Keratinocyte (primary cell): ENCODE measurements around the gene SPRED2. TPM values are rescaled to one million over a fixed set of nuclear protein-coding genes. Genes with fewer than 3 reads are reported as not detected.

ENCODE experiments used
- DNase-seq: peaks from one replicate; pipeline ENCODE4 v3.0.0-alpha.2; 2011; ENCODE audit warnings: low read depth, missing footprints, low spot score
- FAIRE-seq: peaks from 2 replicates; lab custom pipeline; 2011; peaks lifted over from hg19 to GRCh38; lab: Jason Lieb, UNC
- H2AFZ ChIP-seq: 2 replicates; pipeline ENCODE4 v1.6.0; 2012; ENCODE audit warnings: low read length, control low read depth, inconsistent platforms; ENCODE audit not compliant: control insufficient read depth
- H3K27ac ChIP-seq: 2 replicates; pipeline ENCODE4 v1.5.1; 2011; ENCODE audit warnings: low read length; ENCODE audit not compliant: control insufficient read depth, insufficient read depth
- H3K27me3 ChIP-seq: 3 replicates; pipeline ENCODE4 v1.6.0; 2011; ENCODE audit warnings: low read length; ENCODE audit not compliant: control insufficient read depth, insufficient read depth; ENCODE audit errors: extremely low read depth
- H3K36me3 ChIP-seq, 2 experiments: 2 replicates in 1 of 2; 3 replicates in 1 of 2; pipeline ENCODE4 v1.5.1; 2011; ENCODE audit warnings: low read length in 2 of 2, mild to moderate bottlenecking in 1 of 2; ENCODE audit not compliant: control insufficient read depth in 2 of 2, insufficient read depth in 2 of 2; ENCODE audit errors: extremely low read depth in 1 of 2
- H3K4me1 ChIP-seq: 3 replicates; pipeline ENCODE4 v1.5.1; 2011; ENCODE audit warnings: low read length; ENCODE audit not compliant: control insufficient read depth, insufficient read depth; ENCODE audit errors: extremely low read depth
- H3K4me2 ChIP-seq: 3 replicates; pipeline ENCODE4 v1.6.0; 2011; ENCODE audit warnings: low read depth, low read length; ENCODE audit not compliant: control insufficient read depth, insufficient read depth; ENCODE audit errors: extremely low read depth
- H3K4me3 ChIP-seq, 3 experiments: fragments of 200-600 bp in 1 of 3; sonication (generic) in 1 of 3; 2 replicates in 2 of 3; 3 replicates in 1 of 3; pipeline ENCODE4 v1.5.1; 2011 to 2016; ENCODE audit warnings: low read length in 3 of 3, mild to moderate bottlenecking in 3 of 3, control low read depth in 2 of 3, inconsistent platforms in 1 of 3, low read depth in 1 of 3, mixed read lengths in 1 of 3, mixed run types in 1 of 3, moderate library complexity in 1 of 3; ENCODE audit not compliant: control insufficient read depth in 2 of 3, insufficient read depth in 2 of 3; ENCODE audit errors: extremely low read depth in 1 of 3
- H3K79me2 ChIP-seq: 2 replicates; pipeline ENCODE4 v1.6.0; 2012; ENCODE audit warnings: low read length; ENCODE audit not compliant: control insufficient read depth, insufficient read depth
- H3K9ac ChIP-seq: 3 replicates; pipeline ENCODE4 v1.6.0; 2011; ENCODE audit warnings: low read length; ENCODE audit not compliant: control insufficient read depth, insufficient read depth; ENCODE audit errors: extremely low read depth
- H3K9me1 ChIP-seq: 3 replicates; pipeline ENCODE4 v1.6.0; 2011; ENCODE audit warnings: low read length; ENCODE audit not compliant: control insufficient read depth, insufficient read depth; ENCODE audit errors: extremely low read depth
- H3K9me3 ChIP-seq: 2 replicates; pipeline ENCODE4 v1.5.1; 2012; ENCODE audit warnings: low read depth, low read length; ENCODE audit not compliant: control insufficient read depth
- H4K20me1 ChIP-seq: 3 replicates; pipeline ENCODE4 v1.6.0; 2011; ENCODE audit warnings: low read length; ENCODE audit not compliant: control insufficient read depth, insufficient read depth; ENCODE audit errors: extremely low read depth
- EZH2 ChIP-seq: IDR thresholded peaks from one replicate; pipeline ENCODE4 v1.6.1; 2012; ENCODE audit warnings: inconsistent platforms, mild to moderate bottlenecking, low read length, moderate library complexity
- dilution Hi-C: fragments of 300-500 bp; cut with MboI; formaldehyde crosslinking; loops from one replicate; pipeline ENCODE4 v1.7.0; 2020; ENCODE audit warnings: low sequenced_read_pairs; ENCODE audit not compliant: extremely low pct_ligation_motif_present
- polyA plus RNA-seq, 5 experiments: library from polyadenylated mRNA; depleted of rRNA in 3 of 5; stranded (reverse) in 3 of 5; stranded (forward) in 1 of 5; unstranded in 1 of 5; fragments of >200 nt; gene quantifications; 1 replicate in 1 of 5; 2 replicates in 3 of 5; 3 replicates in 1 of 5; pipeline versions ENCODE4 v1.2.1 to v1.2.3, GENCODE V29; 2011 to 2012; ENCODE audit warnings: missing spikeins in 2 of 5, low read depth in 1 of 5, low replicate concordance in 1 of 5
- TF ChIP-seq, protein P1 (sequence below), 3 experiments: IDR thresholded peaks in 1 of 3; conservative IDR thresholded peaks in 1 of 3; optimal IDR thresholded peaks in 1 of 3; 2 replicates in 2 of 3; 3 replicates in 1 of 3; pipeline versions ENCODE3 to v1.5.1; 2011; ENCODE audit warnings: low read length in 3 of 3, mild to moderate bottlenecking in 3 of 3, moderate library complexity in 2 of 3, control low read depth in 1 of 3, inconsistent platforms in 1 of 3; ENCODE audit not compliant: insufficient read depth in 2 of 3; ENCODE audit errors: extremely low read depth in 1 of 3

The SPRED2 gene
- polyA plus RNA-seq, 1 donor (not counting 4 experiments of a cell fraction or from before 2014, with no cell fraction given): 26.8 TPM

DNA sequence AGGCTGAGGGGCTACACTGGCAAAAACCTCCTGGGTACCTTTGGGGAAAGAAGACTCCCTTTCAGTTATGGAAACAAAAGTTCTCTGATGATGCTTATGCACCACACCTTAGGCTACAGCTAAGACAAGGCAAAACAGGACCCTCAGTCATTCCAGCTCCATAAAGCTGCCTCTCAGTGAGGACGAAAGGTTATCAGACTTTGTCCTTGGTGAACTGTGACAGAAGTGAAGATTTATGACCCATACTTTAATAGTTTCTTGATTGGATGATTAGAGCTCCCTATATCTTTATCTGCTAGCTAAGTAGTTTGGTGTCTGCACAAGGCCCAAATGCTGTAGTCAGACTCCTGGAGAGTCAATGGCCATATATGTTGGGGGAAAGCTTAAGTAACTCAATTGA is 40.6 kb upstream of the SPRED2 start:
- no peaks in the 10 kb centered on the region for H3K27me3 ChIP-seq
- dilution Hi-C loops: no loop called here
- no peak overlapping the region for H3K27ac ChIP-seq
- no peak overlapping the region for H3K4me3 ChIP-seq
- H3K4me1 ChIP-seq: no peaks in the 10 kb centered on the region
- no peaks in the 10 kb centered on the region for H3K9me1 ChIP-seq
- TF ChIP-seq, protein P1, sequence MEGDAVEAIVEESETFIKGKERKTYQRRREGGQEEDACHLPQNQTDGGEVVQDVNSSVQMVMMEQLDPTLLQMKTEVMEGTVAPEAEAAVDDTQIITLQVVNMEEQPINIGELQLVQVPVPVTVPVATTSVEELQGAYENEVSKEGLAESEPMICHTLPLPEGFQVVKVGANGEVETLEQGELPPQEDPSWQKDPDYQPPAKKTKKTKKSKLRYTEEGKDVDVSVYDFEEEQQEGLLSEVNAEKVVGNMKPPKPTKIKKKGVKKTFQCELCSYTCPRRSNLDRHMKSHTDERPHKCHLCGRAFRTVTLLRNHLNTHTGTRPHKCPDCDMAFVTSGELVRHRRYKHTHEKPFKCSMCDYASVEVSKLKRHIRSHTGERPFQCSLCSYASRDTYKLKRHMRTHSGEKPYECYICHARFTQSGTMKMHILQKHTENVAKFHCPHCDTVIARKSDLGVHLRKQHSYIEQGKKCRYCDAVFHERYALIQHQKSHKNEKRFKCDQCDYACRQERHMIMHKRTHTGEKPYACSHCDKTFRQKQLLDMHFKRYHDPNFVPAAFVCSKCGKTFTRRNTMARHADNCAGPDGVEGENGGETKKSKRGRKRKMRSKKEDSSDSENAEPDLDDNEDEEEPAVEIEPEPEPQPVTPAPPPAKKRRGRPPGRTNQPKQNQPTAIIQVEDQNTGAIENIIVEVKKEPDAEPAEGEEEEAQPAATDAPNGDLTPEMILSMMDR (optimal IDR thresholded peaks at IDR 0.05 in 1 of 3, IDR thresholded peaks at IDR 0.05 in 1 of 3, conservative IDR thresholded peaks at IDR 0.05 in 1 of 3; ENCODE audit: extremely low read depth in 1 of 3, insufficient read depth in 2 of 3, low read length in 3 of 3): no peak
- DNase-seq (no peak), FAIRE-seq (no peak)
- H3K79me2 ChIP-seq: no peaks in the 10 kb centered on the region
- H4K20me1 ChIP-seq: no peaks in the 10 kb centered on the region
- H3K36me3 ChIP-seq: no peaks in the 10 kb centered on the region
- no peak overlapping the region for H3K4me2 ChIP-seq
- H2AFZ ChIP-seq: no peak overlapping the region
- peaks cover 4% of the 10 kb centered on the region for H3K9me3 ChIP-seq
- H3K9ac ChIP-seq: no peak overlapping the region

DNA sequence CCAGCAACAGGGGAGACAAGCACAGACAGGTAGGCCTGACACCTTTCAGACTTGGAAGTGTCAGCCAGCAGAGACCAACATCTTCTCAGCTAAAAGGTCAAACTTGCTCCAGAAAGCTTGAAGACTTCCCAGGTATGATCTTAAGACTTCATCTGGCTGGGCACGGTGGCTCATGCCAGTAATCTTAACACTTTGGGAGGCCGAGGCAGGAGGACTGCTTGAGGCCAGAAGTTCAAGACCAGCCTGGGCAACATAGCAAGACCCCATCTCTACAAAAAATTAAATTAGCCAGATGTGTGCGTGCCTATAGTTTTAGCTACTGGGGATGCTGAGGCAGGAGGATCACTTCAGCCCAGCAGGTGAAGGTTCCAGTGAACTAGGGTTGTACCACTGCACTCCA is 39.0 kb upstream of the SPRED2 start:
- Histone ChIP-seq H3K9me1 (no peaks in the 10 kb centered on the region), H3K36me3 (no peaks in the 10 kb centered on the region), H3K4me2 (no peak overlapping the region), H3K4me3 (no peak overlapping the region), H2AFZ (no peak overlapping the region), H3K4me1 (no peaks in the 10 kb centered on the region), H4K20me1 (no peaks in the 10 kb centered on the region), H3K27ac (no peak overlapping the region), H3K9me3 (peaks cover 4% of the 10 kb centered on the region), H3K27me3 (no peaks in the 10 kb centered on the region), H3K79me2 (no peaks in the 10 kb centered on the region), H3K9ac (no peak overlapping the region)
- TF ChIP-seq, protein P1 (optimal IDR thresholded peaks at IDR 0.05 in 1 of 3, IDR thresholded peaks at IDR 0.05 in 1 of 3, conservative IDR thresholded peaks at IDR 0.05 in 1 of 3; ENCODE audit: extremely low read depth in 1 of 3, insufficient read depth in 2 of 3, low read length in 3 of 3): no peak
- TF ChIP-seq EZH2: no peak
- dilution Hi-C loops: no loop called here
- DNase-seq (no peak), FAIRE-seq (no peak)
